ENCODE results near the gene PTPRN2.

The PTPRN2 gene

DNA sequence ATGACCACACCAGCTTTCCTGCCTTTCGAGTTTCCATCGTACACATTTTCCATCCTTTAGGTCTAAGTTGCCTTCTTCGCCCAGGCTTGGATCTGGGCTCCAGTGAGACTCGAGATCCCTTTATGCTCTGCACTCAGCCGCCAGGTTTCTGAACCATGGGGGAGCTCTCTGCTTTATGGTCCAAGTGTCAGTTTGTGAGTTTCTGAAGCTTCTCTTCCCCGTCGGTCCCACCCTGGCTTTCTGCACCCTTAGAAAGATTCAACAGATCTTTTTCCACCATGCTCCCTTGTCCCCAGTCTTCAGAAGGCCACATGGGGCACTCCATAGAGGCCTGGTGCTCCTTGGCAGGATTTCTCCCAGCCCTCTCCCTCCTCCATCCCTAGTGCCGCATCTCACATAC is 402.0 kb downstream of the PTPRN2 start:
- TF ChIP-seq, protein P1, sequence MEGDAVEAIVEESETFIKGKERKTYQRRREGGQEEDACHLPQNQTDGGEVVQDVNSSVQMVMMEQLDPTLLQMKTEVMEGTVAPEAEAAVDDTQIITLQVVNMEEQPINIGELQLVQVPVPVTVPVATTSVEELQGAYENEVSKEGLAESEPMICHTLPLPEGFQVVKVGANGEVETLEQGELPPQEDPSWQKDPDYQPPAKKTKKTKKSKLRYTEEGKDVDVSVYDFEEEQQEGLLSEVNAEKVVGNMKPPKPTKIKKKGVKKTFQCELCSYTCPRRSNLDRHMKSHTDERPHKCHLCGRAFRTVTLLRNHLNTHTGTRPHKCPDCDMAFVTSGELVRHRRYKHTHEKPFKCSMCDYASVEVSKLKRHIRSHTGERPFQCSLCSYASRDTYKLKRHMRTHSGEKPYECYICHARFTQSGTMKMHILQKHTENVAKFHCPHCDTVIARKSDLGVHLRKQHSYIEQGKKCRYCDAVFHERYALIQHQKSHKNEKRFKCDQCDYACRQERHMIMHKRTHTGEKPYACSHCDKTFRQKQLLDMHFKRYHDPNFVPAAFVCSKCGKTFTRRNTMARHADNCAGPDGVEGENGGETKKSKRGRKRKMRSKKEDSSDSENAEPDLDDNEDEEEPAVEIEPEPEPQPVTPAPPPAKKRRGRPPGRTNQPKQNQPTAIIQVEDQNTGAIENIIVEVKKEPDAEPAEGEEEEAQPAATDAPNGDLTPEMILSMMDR (IDR thresholded peaks at IDR 0.05), result no peak
- H3K9me3 ChIP-seq (ENCODE audit: control insufficient read depth, low read length), result no peaks in the 10 kb centered on the region
- H3K27ac ChIP-seq, result no peak overlapping the region

DNA sequence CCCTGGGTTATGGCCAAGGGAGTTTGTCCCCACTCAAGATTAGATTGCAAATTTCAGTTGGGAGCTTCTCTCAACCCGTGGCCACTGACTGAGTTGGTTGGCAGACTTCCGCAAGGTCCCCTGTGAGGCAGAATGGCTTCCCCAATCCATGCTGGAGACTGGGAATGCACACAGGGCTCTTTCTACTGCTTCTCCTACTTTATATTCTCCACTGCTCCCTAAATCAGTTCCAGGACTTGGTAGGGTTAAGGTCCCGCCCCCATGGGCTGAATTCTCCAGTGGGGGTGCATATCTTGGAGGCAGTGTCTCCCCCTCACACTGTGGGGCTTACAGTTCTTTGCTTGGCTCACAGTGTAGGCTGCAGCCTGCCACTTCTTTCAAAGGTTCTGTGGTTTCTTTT is 404.2 kb downstream of the PTPRN2 start:
- Histone ChIP-seq H3K36me3 (ENCODE audit: control insufficient read depth, insufficient read depth, low read length) (no peaks in the 10 kb centered on the region), H3K27ac (no peak overlapping the region), H3K27me3 (ENCODE audit: control insufficient read depth, insufficient read depth, low read length) (no peaks in the 10 kb centered on the region), H3K79me2 (no peaks in the 10 kb centered on the region), H3K4me3 (ENCODE audit: low read depth, low read length) (no peak overlapping the region), H3K4me2 (ENCODE audit: low read length) (no peak overlapping the region), H3K9me3 (ENCODE audit: control insufficient read depth, low read length) (no peaks in the 10 kb centered on the region), H3K4me1 (no peaks in the 10 kb centered on the region), H2AFZ (no peak overlapping the region), H3K9ac (no peak overlapping the region)
- TF ChIP-seq, protein P1 (IDR thresholded peaks at IDR 0.05), result no peak

More for the DNA sequence above, 402.0 kb downstream of the PTPRN2 start:
- H3K9ac ChIP-seq, result no peak overlapping the region
- no peak overlapping the region for H2AFZ ChIP-seq
- H3K79me2 ChIP-seq, result no peaks in the 10 kb centered on the region
- no peak overlapping the region for H3K4me3 ChIP-seq (ENCODE audit: low read depth, low read length)
- no peaks in the 10 kb centered on the region for H3K36me3 ChIP-seq (ENCODE audit: control insufficient read depth, insufficient read depth, low read length)
- no peak overlapping the region for H3K4me2 ChIP-seq (ENCODE audit: low read length)
- H3K27me3 ChIP-seq (ENCODE audit: control insufficient read depth, insufficient read depth, low read length), result no peaks in the 10 kb centered on the region
- H3K4me1 ChIP-seq, result no peaks in the 10 kb centered on the region

DNA sequence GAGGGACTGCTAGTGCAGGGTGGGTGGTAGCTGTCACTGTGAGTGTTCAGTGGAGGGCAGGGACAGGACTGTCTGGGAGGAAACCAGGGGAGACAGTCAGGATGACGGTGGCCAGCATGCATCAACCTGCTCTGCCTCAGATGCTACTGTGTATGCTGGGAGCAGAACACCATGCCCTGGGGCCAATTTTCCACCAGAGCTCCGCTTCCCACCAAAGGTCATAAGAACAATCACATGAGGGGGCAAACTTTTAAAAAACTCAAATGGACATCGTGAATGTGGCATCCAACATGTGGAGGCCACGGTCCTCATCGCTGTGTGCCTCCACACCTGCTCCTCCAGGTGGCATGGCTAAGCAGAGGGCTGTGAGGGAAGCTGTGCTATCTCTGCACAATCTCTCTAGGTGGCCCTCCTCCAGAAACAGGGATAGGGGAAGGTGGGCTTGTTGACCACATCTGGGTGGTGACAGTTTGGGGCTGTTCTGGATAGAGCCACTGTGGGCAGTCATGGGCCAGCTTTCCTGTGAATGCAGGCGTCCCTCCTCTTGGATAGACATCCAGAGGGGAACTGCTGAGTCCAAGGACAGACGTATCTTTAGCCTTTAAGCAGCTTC is 411.0 kb downstream of the PTPRN2 start:
- Histone ChIP-seq H3K4me2 (ENCODE audit: low read length) (no peak overlapping the region), H3K9ac (no peak overlapping the region), H2AFZ (no peak overlapping the region), H3K9me3 (ENCODE audit: control insufficient read depth, low read length) (no peaks in the 10 kb centered on the region), H3K4me3 (ENCODE audit: low read depth, low read length) (no peak overlapping the region), H3K4me1 (no peaks in the 10 kb centered on the region), H3K79me2 (no peaks in the 10 kb centered on the region), H3K36me3 (ENCODE audit: control insufficient read depth, insufficient read depth, low read length) (no peaks in the 10 kb centered on the region), H3K27me3 (ENCODE audit: control insufficient read depth, insufficient read depth, low read length) (no peaks in the 10 kb centered on the region), H3K27ac (no peak overlapping the region)
- TF ChIP-seq, protein P1 (IDR thresholded peaks at IDR 0.05), result no peak

DNA sequence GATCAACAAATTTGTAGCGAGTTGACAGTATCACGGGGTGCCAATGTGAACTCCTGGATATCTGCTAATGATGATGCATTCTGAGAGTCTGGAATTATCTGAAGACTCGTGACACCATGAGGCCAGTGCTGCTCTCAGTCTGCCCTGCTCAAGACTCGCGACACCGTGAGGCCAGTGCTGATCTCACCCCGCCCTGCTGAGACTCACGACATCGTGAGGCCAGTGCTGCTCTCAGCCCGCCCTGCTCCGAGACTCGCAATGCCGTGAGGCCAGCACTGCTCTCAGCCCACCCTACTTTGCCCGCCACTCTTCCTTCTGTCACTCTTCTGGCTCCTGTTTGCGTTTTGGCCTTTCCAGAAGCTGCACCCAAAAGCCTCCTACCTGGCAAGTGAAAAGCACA is 411.8 kb downstream of the PTPRN2 start:
- H3K36me3 ChIP-seq (ENCODE audit: control insufficient read depth, insufficient read depth, low read length), result no peaks in the 10 kb centered on the region
- no peaks in the 10 kb centered on the region for H3K4me1 ChIP-seq

More for the DNA sequence above, 411.8 kb downstream of the PTPRN2 start:
- H3K27ac ChIP-seq, result no peak overlapping the region
- no peaks in the 10 kb centered on the region for H3K9me3 ChIP-seq (ENCODE audit: control insufficient read depth, low read length)
- H3K4me2 ChIP-seq (ENCODE audit: low read length), result no peak overlapping the region
- H3K79me2 ChIP-seq, result no peaks in the 10 kb centered on the region
- TF ChIP-seq, protein P1 (IDR thresholded peaks at IDR 0.05), result no peak
- no peak overlapping the region for H3K9ac ChIP-seq
- no peak overlapping the region for H3K4me3 ChIP-seq (ENCODE audit: low read depth, low read length)
- no peaks in the 10 kb centered on the region for H3K27me3 ChIP-seq (ENCODE audit: control insufficient read depth, insufficient read depth, low read length)
- H2AFZ ChIP-seq, result no peak overlapping the region

Measured in parathyroid adenoma (tissue), 2 donors.